Thoracic aorta (tissue), 2 donors: ENCODE data around the gene KY. TPM values are rescaled to one million over a fixed set of nuclear protein-coding genes. Genes with fewer than 3 reads are reported as not detected.

Experiments
- ATAC-seq: fragments of 150-250 bp; one replicate; pipeline ENCODE4 v1.8.0; 2017; ENCODE audit warnings: low read depth; ENCODE audit not compliant: insufficient number of reproducible peaks, low FRiP score
- DNase-seq: peaks from one replicate; pipeline ENCODE4 v3.0.0-alpha.2; 2020; ENCODE audit warnings: low spot score
- H3K27ac ChIP-seq, 2 donors: fragments of 200-600 bp; sonication (generic); 1 replicate in 1 of 2; 2 replicates in 1 of 2; pipeline ENCODE4 v1.5.1; 2016; ENCODE audit warnings: mild to moderate bottlenecking in 2 of 2, moderate library complexity in 2 of 2
- H3K27me3 ChIP-seq: fragments of 200-600 bp; sonication (generic); replicated peaks from 2 replicates; pipeline ENCODE4 v1.6.0; 2016; ENCODE audit warnings: mild to moderate bottlenecking; ENCODE audit not compliant: insufficient read depth
- H3K36me3 ChIP-seq: fragments of 200-600 bp; sonication (generic); one replicate; pipeline ENCODE4 v1.5.1; 2016
- H3K4me1 ChIP-seq, 2 donors: fragments of 200-600 bp; sonication (generic); 1 replicate in 1 of 2; 2 replicates in 1 of 2; pipeline versions ENCODE4 v1.5.1 to v1.6.0; 2016; ENCODE audit warnings: low read depth in 2 of 2, mild to moderate bottlenecking in 1 of 2; ENCODE audit not compliant: control insufficient read depth in 1 of 2
- H3K4me3 ChIP-seq: fragments of 200-600 bp; sonication (generic); 2 replicates; pipeline ENCODE4 v1.5.1; 2016; ENCODE audit warnings: mild to moderate bottlenecking
- H3K9me3 ChIP-seq: fragments of 200-600 bp; sonication (generic); 2 replicates; pipeline ENCODE4 v1.5.1; 2016
- total RNA-seq, 2 donors: library from RNA; depleted of rRNA; stranded (reverse); fragments of >200 nt; gene quantifications; one replicate each; pipeline versions ENCODE4 v1.1.0 to v1.2.3, GENCODE V29; 2016
- TF ChIP-seq, protein P1 (sequence below): fragments of 200-600 bp; sonication (generic); IDR thresholded peaks from one replicate; pipeline ENCODE4 v1.5.1; 2019; ENCODE audit warnings: antibody characterized with exemption

Gene KY
- total RNA-seq, 2 donors from 2014 or later: 1.3 to 2.6 TPM

DNA sequence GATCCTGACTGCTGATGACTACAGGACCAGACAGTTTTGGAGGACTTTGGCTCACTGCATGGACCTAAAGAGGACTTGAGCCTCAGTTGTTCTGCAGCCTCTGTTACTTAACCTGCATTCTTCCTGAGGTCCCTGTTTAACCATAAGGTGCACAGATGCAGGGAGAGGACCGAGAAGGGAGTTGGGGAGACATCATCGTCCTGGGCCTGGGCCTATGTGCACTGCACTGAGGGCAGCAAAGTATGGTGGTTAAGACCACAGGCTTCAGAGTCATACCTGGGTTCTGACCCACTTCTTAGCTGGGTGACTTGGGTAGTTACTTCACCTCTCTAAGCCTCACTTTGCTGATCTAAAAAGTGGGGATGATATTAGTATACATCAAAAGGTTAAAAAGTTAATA is 21.9 kb downstream of the KY start:
- DNase-seq (no peak), ATAC-seq (no peak)
- Histone ChIP-seq H3K9me3 (peaks cover 14% of the 10 kb centered on the region), H3K36me3 (no peaks in the 10 kb centered on the region), H3K4me1 (no peaks in the 10 kb centered on the region), H3K27me3 (no peaks in the 10 kb centered on the region), H3K27ac (no peak overlapping the region), H3K4me3 (no peak overlapping the region)
- TF ChIP-seq, protein P1, sequence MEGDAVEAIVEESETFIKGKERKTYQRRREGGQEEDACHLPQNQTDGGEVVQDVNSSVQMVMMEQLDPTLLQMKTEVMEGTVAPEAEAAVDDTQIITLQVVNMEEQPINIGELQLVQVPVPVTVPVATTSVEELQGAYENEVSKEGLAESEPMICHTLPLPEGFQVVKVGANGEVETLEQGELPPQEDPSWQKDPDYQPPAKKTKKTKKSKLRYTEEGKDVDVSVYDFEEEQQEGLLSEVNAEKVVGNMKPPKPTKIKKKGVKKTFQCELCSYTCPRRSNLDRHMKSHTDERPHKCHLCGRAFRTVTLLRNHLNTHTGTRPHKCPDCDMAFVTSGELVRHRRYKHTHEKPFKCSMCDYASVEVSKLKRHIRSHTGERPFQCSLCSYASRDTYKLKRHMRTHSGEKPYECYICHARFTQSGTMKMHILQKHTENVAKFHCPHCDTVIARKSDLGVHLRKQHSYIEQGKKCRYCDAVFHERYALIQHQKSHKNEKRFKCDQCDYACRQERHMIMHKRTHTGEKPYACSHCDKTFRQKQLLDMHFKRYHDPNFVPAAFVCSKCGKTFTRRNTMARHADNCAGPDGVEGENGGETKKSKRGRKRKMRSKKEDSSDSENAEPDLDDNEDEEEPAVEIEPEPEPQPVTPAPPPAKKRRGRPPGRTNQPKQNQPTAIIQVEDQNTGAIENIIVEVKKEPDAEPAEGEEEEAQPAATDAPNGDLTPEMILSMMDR: no peak

DNA sequence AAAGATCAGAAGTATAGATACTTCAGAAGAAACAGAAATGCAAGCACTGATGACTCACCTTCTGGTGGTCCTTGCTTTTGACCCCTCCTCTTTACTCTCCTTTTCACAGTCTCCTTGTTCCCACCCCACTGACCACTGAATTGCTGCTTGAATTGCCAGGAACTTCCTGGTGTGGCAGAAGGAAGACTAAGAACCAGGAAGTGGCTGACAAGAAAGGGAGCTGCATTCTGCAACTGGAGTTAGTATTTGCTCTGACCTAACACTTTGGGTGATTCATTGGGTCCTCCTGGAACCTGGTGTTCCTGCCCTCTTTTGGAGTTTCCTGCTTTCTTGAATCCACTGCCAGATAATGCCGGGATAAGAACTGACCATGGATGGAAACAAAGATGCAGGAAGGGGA is 23.0 kb downstream of the KY start:
- Histone ChIP-seq H3K27me3 (no peaks in the 10 kb centered on the region), H3K4me1 (no peaks in the 10 kb centered on the region), H3K9me3 (peaks cover 14% of the 10 kb centered on the region), H3K4me3 (no peak overlapping the region), H3K27ac (no peak overlapping the region), H3K36me3 (no peaks in the 10 kb centered on the region)
- DNase-seq: no peak
- no peak for ATAC-seq
- TF ChIP-seq, protein P1: no peak

DNA sequence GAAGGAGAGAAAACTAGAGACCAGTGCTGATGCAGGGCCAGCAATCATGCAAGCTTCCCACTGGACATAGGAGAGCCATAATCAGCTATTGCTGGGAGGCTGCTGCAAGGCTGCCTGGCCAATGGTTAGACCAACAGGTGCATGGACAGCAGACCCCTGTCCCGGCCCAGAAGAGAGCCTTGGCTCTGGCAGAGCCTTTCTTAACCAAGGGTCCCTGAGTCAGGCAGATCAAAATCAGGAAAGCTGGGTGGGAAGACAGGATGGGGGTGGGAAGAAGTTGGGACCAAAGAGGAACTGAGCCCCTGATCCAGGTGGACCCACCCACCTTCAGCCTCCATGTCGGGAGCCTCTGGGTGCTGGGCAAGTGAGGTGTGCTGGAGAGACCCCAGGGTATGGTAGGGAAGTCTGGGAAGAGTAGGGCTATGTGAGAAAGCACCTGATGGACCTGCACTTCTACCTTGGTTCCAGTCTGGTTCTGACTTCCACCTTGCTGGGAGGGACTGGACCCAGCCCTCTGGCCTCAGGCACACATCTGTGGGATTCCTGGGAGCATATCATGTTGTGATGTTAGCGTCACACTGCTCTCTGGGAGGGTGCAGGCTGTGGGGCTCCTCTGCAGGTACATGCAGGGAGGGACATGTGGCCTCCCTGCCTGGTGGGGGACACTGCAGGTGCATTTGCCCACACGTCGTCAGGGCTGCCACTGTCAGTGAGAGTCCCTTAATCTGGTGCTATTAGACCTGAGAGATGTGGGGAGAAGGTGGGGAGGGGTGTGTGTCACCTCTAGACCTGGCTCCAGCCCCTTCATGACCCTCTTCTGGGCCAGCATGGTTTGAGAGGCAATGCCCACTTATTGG is 24.7 kb downstream of the KY start:
- ATAC-seq (no peak), DNase-seq (no peak)
- TF ChIP-seq, protein P1: no peak

DNA sequence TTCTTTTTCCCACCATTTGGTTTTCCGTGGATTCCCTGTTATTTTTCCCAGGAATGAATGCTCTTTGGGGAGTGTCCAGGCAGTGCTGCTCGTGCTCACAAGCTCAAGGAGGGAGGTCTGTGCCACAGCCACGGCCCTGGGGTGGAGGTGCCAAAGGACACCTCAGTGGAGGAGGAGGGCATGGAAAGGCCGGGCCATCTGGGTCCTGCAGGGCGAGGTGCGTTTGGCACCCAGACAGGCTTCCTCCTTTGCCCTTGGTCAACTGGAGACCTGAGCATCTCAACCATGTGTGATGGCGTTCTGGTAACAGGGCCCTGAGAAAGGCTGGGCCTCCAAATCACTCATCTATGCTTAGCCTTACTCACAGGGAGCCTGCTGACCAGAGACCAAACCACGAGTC is 25.4 kb downstream of the KY start:
- DNase-seq: no peak
- Histone ChIP-seq H3K36me3 (no peaks in the 10 kb centered on the region), H3K4me3 (no peak overlapping the region), H3K27me3 (no peaks in the 10 kb centered on the region), H3K27ac (no peak overlapping the region), H3K4me1 (no peaks in the 10 kb centered on the region), H3K9me3 (peaks cover 7% of the 10 kb centered on the region)
- TF ChIP-seq, protein P1: no peak
- ATAC-seq: no peak

More for the DNA sequence above, 24.7 kb downstream of the KY start:
- no peaks in the 10 kb centered on the region for H3K27me3 ChIP-seq
- H3K4me1 ChIP-seq: no peaks in the 10 kb centered on the region
- no peak overlapping the region for H3K27ac ChIP-seq
- H3K36me3 ChIP-seq: no peaks in the 10 kb centered on the region
- H3K9me3 ChIP-seq: peaks cover 13% of the 10 kb centered on the region
- no peak overlapping the region for H3K4me3 ChIP-seq

DNA sequence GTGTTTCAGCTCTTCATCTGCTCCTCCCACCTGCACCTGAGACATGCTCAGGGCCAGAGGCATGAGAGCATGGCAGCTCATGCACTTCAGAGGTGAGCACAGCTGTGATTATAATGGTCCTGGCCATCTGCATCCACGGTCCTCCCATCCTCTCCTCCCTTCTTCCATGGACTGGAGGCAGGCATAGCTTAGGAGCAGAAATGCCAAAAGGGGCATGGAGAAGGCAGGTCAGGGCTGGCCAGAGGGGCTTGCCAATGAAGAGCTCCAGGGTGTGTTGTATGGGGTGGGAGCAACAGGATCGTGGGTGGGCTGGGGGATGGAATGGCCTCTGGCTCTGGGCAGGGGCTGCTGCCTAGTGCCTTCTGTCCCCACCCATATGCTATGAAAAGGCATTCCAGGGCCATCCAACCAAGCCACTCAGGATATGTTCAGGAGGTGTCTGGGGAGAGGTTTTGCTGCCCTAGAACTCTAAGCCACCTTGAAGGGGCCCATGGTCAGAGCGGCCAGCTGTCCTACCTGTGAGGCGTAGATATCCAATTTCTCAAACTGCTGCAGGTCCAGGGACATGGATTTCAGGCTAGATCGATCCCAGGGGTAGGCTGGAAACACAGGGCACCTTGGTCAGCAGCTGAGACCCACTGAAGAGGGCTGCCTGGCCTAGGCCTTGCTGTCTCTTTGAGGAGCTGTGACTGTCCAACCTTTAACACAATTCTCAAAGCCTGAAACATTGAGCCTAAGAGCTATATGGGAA is 26.1 kb downstream of the KY start:
- Histone ChIP-seq H3K36me3 (no peaks in the 10 kb centered on the region), H3K9me3 (no peaks in the 10 kb centered on the region)
- no peak for ATAC-seq

More for the DNA sequence above, 26.1 kb downstream of the KY start:
- Histone ChIP-seq H3K27ac (no peak overlapping the region), H3K4me1 (no peaks in the 10 kb centered on the region), H3K4me3 (no peak overlapping the region), H3K27me3 (no peaks in the 10 kb centered on the region)
- no peak for DNase-seq
- TF ChIP-seq, protein P1: no peak
